Upper lobe of right lung (tissue), 1 donor: ENCODE results near the gene TYK2. TPM values are rescaled to one million over a fixed set of nuclear protein-coding genes. Genes with fewer than 3 reads are reported as not detected.

Experiments used
- ATAC-seq: fragments of 200-7000 bp; cut with Tn5 transposase; one replicate; pipeline ENCODE4 v1.9.1; 2020; ENCODE audit warnings: mild to moderate bottlenecking, moderate library complexity
- DNase-seq: peaks from one replicate; pipeline ENCODE4 v3.0.0-alpha.2; 2020
- H3K27ac ChIP-seq: fragments of 200-600 bp; one replicate; pipeline ENCODE4 v1.8.0; 2022
- H3K27me3 ChIP-seq: fragments of 200-600 bp; one replicate; pipeline ENCODE4 v1.8.0; 2022; ENCODE audit warnings: mild to moderate bottlenecking
- H3K36me3 ChIP-seq: fragments of 200-600 bp; one replicate; pipeline ENCODE4 v1.8.0; 2022
- H3K4me1 ChIP-seq: fragments of 200-600 bp; one replicate; pipeline ENCODE4 v1.8.0; 2022
- H3K4me3 ChIP-seq: fragments of 200-600 bp; one replicate; pipeline ENCODE4 v1.8.0; 2022; ENCODE audit warnings: mild to moderate bottlenecking
- H3K9me3 ChIP-seq: fragments of 200-600 bp; one replicate; pipeline ENCODE4 v1.8.0; 2022
- CTCF ChIP-seq: fragments of 200-600 bp; IDR thresholded peaks from one replicate; pipeline ENCODE4 v1.8.0; 2022; ENCODE audit warnings: antibody characterized with exemption
- intact Hi-C: fragments of 100-400 bp; cut with DNase I; formaldehyde crosslinking; loops from one replicate; pipeline ENCODE4 v1.11.0; 2022
- total RNA-seq: library from RNA; stranded (reverse); fragmentation: NEBNext Ultra II Directional; extraction: Animal tissue kit (Norgen Biotek cat#: 25700); gene quantifications from one replicate; pipeline ENCODE4 v1.2.1, GENCODE V29; 2021
- donor health status: DM: no; HTN: yes; CAD: no; lungs with severe emphysema.

TYK2 gene
- total RNA-seq, 1 donor from 2014 or later, result 140 TPM

- no peak for TF ChIP-seq CTCF
- Histone ChIP-seq H3K36me3 (no peaks in the 10 kb centered on the region), H3K4me1 (peaks cover 32% of the 10 kb centered on the region), H3K27ac (no peak overlapping the region), H3K4me3 (no peak overlapping the region), H3K9me3 (no peaks in the 10 kb centered on the region), H3K27me3 (peaks cover 57% of the 10 kb centered on the region)
- DNase-seq, result no peak
- intact Hi-C loops, result no loop called here
- no peak for ATAC-seq
These were observed 38.3 kb upstream of the TYK2 start for GRCh38 chr19:10418485-10419199.

- DNase-seq (no peak), ATAC-seq (no peak)
- no peaks in the 10 kb centered on the region for H3K9me3 ChIP-seq
- peaks cover 57% of the 10 kb centered on the region for H3K27me3 ChIP-seq
- no peak overlapping the region for H3K27ac ChIP-seq
- H3K36me3 ChIP-seq, result no peaks in the 10 kb centered on the region
- peaks cover 32% of the 10 kb centered on the region for H3K4me1 ChIP-seq
- intact Hi-C loops, result no loop called here
- TF ChIP-seq CTCF, result no peak
- no peak overlapping the region for H3K4me3 ChIP-seq
These were observed 37.8 kb upstream of the TYK2 start for GRCh38 chr19:10418235-10418484.

- Histone ChIP-seq H3K27ac (no peak overlapping the region), H3K27me3 (peaks cover 53% of the 10 kb centered on the region), H3K36me3 (no peaks in the 10 kb centered on the region), H3K4me3 (no peak overlapping the region), H3K4me1 (peaks cover 32% of the 10 kb centered on the region), H3K9me3 (no peaks in the 10 kb centered on the region)
- ATAC-seq, result no peak
- no peak for DNase-seq
- no peak for TF ChIP-seq CTCF
- intact Hi-C loops, result no loop called here
These were observed 37.3 kb upstream of the TYK2 start for GRCh38 chr19:10417541-10418234.

- peak; percentile 79 for TF ChIP-seq CTCF
- no peaks in the 10 kb centered on the region for H3K36me3 ChIP-seq
- H3K9me3 ChIP-seq, result no peaks in the 10 kb centered on the region
- DNase-seq (peak; percentile 94), ATAC-seq (peak; percentile 90)
- intact Hi-C loops, result no loop called here
- peak overlapping the region; percentile 37 for H3K27ac ChIP-seq
- H3K27me3 ChIP-seq, result peaks cover 43% of the 10 kb centered on the region
- peaks cover 32% of the 10 kb centered on the region for H3K4me1 ChIP-seq
- peak overlapping the region; percentile 55 for H3K4me3 ChIP-seq
These were observed 36.2 kb upstream of the TYK2 start for GRCh38 chr19:10416380-10417257.

GRCh38 chr19:10416083-10416379 lies 35.7 kb upstream of the TYK2 start:
- no peak for DNase-seq
- Histone ChIP-seq H3K9me3 (no peaks in the 10 kb centered on the region), H3K4me3 (peak overlapping the region; percentile 55), H3K27ac (peak overlapping the region; percentile 37), H3K4me1 (peaks cover 28% of the 10 kb centered on the region), H3K27me3 (peaks cover 37% of the 10 kb centered on the region), H3K36me3 (no peaks in the 10 kb centered on the region)
- intact Hi-C loops, result no loop called here
- TF ChIP-seq CTCF, result no peak
- ATAC-seq, result no peak
